CD4-positive, alpha-beta T cell (primary cell): Measurements from ENCODE around the gene NMNAT2. TPM values are rescaled to one million over a fixed set of nuclear protein-coding genes. Genes with fewer than 3 reads are reported as not detected.
"Not testable (repeated sequence)": the region's sequence is repeated elsewhere in the genome, so short reads cannot be mapped to it uniquely, and the experiment has no call there.

Experiments
- ATAC-seq: fragments of 200-7000 bp; cut with Tn5 transposase; one replicate; pipeline ENCODE4 v1.10.0; 2022; ENCODE audit warnings: mild to moderate bottlenecking; ENCODE audit not compliant: poor library complexity
- CTCF ChIA-PET: fragments of 350-600 bp; sonication (Branson Sonifier 250); formaldehyde crosslinking; loops from one replicate; lab custom pipeline; 2021; ENCODE audit warnings: antibody characterized with exemption, inconsistent platforms; lab: Charles Lee
- POLR2A ChIA-PET: fragments of 350-600 bp; sonication (Branson Sonifier 250); formaldehyde crosslinking; loops from one replicate; lab custom pipeline; 2021; ENCODE audit warnings: antibody characterized with exemption, inconsistent platforms; lab: Charles Lee
- DNase-seq, 14 experiments: peaks; one replicate each; pipeline ENCODE4 v3.0.0-alpha.2; 2013 to 2020; ENCODE audit warnings: mixed read lengths in 2 of 14
- H3K27ac ChIP-seq, 2 donors: one replicate each; pipeline versions ENCODE4 v1.5.1 to v1.7.0; 2013; ENCODE audit warnings: low read length in 2 of 2, low read depth in 1 of 2, mild to moderate bottlenecking in 1 of 2
- H3K27me3 ChIP-seq, 2 experiments: 1 replicate in 1 of 2; 2 replicates in 1 of 2; pipeline versions ENCODE4 v1.6.1 to v1.7.0; 2013; ENCODE audit warnings: low read length in 2 of 2, control low read depth in 1 of 2, mild to moderate bottlenecking in 1 of 2, moderate library complexity in 1 of 2; ENCODE audit not compliant: insufficient read depth in 2 of 2, control insufficient read depth in 1 of 2
- H3K36me3 ChIP-seq: one replicate; pipeline ENCODE4 v1.6.1; 2013; ENCODE audit warnings: low read length, control low read depth; ENCODE audit not compliant: insufficient read depth
- H3K4me1 ChIP-seq: one replicate; pipeline ENCODE4 v1.6.1; 2013; ENCODE audit warnings: low read length, control low read depth; ENCODE audit not compliant: insufficient read depth
- H3K4me3 ChIP-seq: one replicate; pipeline ENCODE4 v1.5.1; 2013; ENCODE audit warnings: mild to moderate bottlenecking, low read length, moderate library complexity
- H3K9me3 ChIP-seq, 2 experiments: 1 replicate in 1 of 2; 2 replicates in 1 of 2; pipeline versions ENCODE4 v1.6.1 to v1.7.0; 2013; ENCODE audit warnings: low read length in 2 of 2, mild to moderate bottlenecking in 2 of 2, control low read depth in 1 of 2, moderate library complexity in 1 of 2; ENCODE audit not compliant: control insufficient read depth in 1 of 2, insufficient read depth in 1 of 2
- H3K27ac Mint-ChIP-seq: one replicate; pipeline ENCODE4 v1.8.0; 2020; ENCODE audit warnings: mixed read lengths
- H3K27me3 Mint-ChIP-seq: one replicate; pipeline ENCODE4 v1.8.0; 2021; ENCODE audit warnings: mixed read lengths
- H3K36me3 Mint-ChIP-seq: one replicate; pipeline ENCODE4 v1.8.0; 2021; ENCODE audit warnings: low read depth, mixed read lengths
- H3K4me1 Mint-ChIP-seq: one replicate; pipeline ENCODE4 v1.8.0; 2021; ENCODE audit warnings: low read depth, mixed read lengths
- H3K4me3 Mint-ChIP-seq: one replicate; pipeline ENCODE4 v1.8.0; 2020; ENCODE audit warnings: mild to moderate bottlenecking, mixed read lengths
- H3K9me3 Mint-ChIP-seq: one replicate; pipeline ENCODE4 v1.8.0; 2020; ENCODE audit warnings: mixed read lengths
- intact Hi-C, 2 experiments: fragments of 100-400 bp; cut with DNase I in 1 of 2; cut with micrococcal nuclease in 1 of 2; formaldehyde crosslinking; loops; one replicate each; pipeline versions ENCODE4 v1.15.1 to v1.9.0; 2023 to 2025; cut with DNase I, micrococcal nuclease
- total RNA-seq, 174 experiments: library from RNA in 2 of 174; stranded (reverse) in 2 of 174; gene quantifications; one replicate each; pipeline ENCODE4 v1.2.3 and lab custom pipeline; 2021 to 2026
- TF ChIP-seq, protein P1 (sequence below): fragments of 200-600 bp; IDR thresholded peaks from one replicate; pipeline ENCODE4 v1.8.0; 2022; ENCODE audit warnings: antibody characterized with exemption, mild to moderate bottlenecking

Gene NMNAT2
- total RNA-seq, 2 experiments from 2014 or later = not detected

DNA sequence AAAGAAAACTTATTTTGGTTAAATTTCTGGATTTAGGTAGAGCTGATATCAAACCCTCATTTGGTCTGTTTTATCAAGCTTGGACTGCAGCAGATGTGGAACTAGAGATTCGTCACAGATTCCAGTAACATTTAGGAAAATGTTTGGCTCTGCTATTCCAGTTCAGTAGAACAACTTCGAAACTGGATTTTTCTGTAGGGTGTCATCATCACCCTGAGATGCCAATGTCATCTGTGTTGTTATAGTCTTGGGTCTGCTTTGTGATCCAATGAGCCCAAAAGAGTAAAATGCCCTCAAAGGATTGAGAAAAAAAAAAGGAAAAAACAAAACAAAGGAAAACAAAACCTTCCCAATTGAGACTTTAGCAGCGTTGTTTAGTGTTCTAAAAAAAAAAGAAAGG, 176.7 kb downstream of the NMNAT2 start:
- Histone ChIP-seq H3K4me3 (no peak overlapping the region), H3K9me3 (no peaks in the 10 kb centered on the region), H3K27me3 (peaks cover 0 to 2% of the 10 kb centered on the region in 2 experiments), H3K4me1 (no peaks in the 10 kb centered on the region), H3K36me3 (no peaks in the 10 kb centered on the region), H3K27ac (no peak overlapping the region)
- intact Hi-C loops = no loop called here
- Mint-ChIP-seq H3K4me1 (no peaks in the 10 kb centered on the region), H3K36me3 (no peaks in the 10 kb centered on the region), H3K27me3 (peaks cover 2% of the 10 kb centered on the region), H3K9me3 (no peaks in the 10 kb centered on the region), H3K4me3 (no peak overlapping the region), H3K27ac (no peak overlapping the region)
- ChIA-PET POLR2A (interaction anchor here (0.7 kb wide), 1 partner anchor 201 kb away, joined by 3 read pairs; no protein-coding TSS in a partner anchor), CTCF (interaction anchor here (0.9 kb wide), 1 partner anchor 414 kb away, joined by 3 read pairs; no protein-coding TSS in a partner anchor)
- TF ChIP-seq, protein P1, sequence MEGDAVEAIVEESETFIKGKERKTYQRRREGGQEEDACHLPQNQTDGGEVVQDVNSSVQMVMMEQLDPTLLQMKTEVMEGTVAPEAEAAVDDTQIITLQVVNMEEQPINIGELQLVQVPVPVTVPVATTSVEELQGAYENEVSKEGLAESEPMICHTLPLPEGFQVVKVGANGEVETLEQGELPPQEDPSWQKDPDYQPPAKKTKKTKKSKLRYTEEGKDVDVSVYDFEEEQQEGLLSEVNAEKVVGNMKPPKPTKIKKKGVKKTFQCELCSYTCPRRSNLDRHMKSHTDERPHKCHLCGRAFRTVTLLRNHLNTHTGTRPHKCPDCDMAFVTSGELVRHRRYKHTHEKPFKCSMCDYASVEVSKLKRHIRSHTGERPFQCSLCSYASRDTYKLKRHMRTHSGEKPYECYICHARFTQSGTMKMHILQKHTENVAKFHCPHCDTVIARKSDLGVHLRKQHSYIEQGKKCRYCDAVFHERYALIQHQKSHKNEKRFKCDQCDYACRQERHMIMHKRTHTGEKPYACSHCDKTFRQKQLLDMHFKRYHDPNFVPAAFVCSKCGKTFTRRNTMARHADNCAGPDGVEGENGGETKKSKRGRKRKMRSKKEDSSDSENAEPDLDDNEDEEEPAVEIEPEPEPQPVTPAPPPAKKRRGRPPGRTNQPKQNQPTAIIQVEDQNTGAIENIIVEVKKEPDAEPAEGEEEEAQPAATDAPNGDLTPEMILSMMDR = no peak
- no peak for DNase-seq
- ATAC-seq = no peak

GRCh38 chr1:183240853-183241252, 177.3 kb downstream of the NMNAT2 start:
- DNase-seq, H3K4me3 ChIP-seq, H3K36me3 ChIP-seq, H3K27ac Mint-ChIP-seq, H3K36me3 Mint-ChIP-seq, H3K4me1 Mint-ChIP-seq, H3K27me3 Mint-ChIP-seq, intact Hi-C loops, H3K27ac ChIP-seq, H3K27me3 ChIP-seq, POLR2A ChIA-PET, H3K9me3 ChIP-seq, H3K9me3 Mint-ChIP-seq, H3K4me3 Mint-ChIP-seq, H3K4me1 ChIP-seq, ATAC-seq: not testable (repeated sequence)
- CTCF ChIA-PET = interaction anchor here (0.9 kb wide), 1 partner anchor 415 kb away, joined by 3 read pairs; no protein-coding TSS in a partner anchor

DNA sequence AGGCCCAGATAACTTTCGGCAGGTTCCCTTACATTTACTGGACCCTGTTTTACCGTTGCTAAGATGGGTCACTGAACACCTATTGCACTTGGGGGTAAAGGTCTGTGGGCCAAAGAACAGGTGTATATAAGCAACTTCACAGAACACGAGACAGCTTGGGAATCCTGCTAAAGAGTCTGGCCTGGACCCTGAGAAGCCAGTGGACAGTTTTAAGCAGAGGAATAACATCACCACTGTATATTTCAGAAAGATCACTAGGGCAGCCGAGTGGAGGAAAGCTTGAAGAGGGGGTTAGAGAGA, 177.7 kb downstream of the NMNAT2 start:
- intact Hi-C loops = no loop called here
- TF ChIP-seq, protein P1 = no peak
- Histone ChIP-seq H3K27me3 (peaks cover 2% of the 10 kb centered on the region in 2 experiments), H3K9me3 (no peaks in the 10 kb centered on the region), H3K36me3 (no peaks in the 10 kb centered on the region), H3K4me1 (no peaks in the 10 kb centered on the region), H3K4me3 (no peak overlapping the region), H3K27ac (no peak overlapping the region)
- no peaks in the 10 kb centered on the region for H3K9me3 Mint-ChIP-seq
- ChIA-PET POLR2A (interaction anchor here (0.6 kb wide), 1 partner anchor 162 kb away, joined by 3 read pairs; no protein-coding TSS in a partner anchor), CTCF (no interaction called here)
- H3K4me1 Mint-ChIP-seq = no peaks in the 10 kb centered on the region
- no peaks in the 10 kb centered on the region for H3K36me3 Mint-ChIP-seq
- ATAC-seq (no peak), DNase-seq (no peak)
- no peaks in the 10 kb centered on the region for H3K27me3 Mint-ChIP-seq
- no peak overlapping the region for H3K4me3 Mint-ChIP-seq
- H3K27ac Mint-ChIP-seq = no peak overlapping the region
